Measurements from ENCODE around the gene SLC44A3. TPM values are rescaled to one million over a fixed set of nuclear protein-coding genes. Genes with fewer than 3 reads are reported as not detected.

Gene SLC44A3
- total RNA-seq, 3 donors from 2014 or later = 2.1 to 12.6 (median 10.5) TPM

GRCh38 chr1:94776474-94776873, 43.7 kb upstream of the SLC44A3 start:
- no peak overlapping the region for H3K27ac ChIP-seq
- intact Hi-C loops (cut with DNase I; ENCODE audit: low total_unique reads) = no loop called here
- TF ChIP-seq CTCF (IDR thresholded peaks at IDR 0.05) (no peak), POLR2AphosphoS5 (IDR thresholded peaks at IDR 0.05) (no peak), POLR2A (IDR thresholded peaks at IDR 0.05) (no peak)
- H3K9me3 ChIP-seq = no peaks in the 10 kb centered on the region
- no peaks in the 10 kb centered on the region for H3K27me3 ChIP-seq
- peaks cover 0 to 6% of the 10 kb centered on the region in 2 donors for H3K4me1 ChIP-seq
- DNase-seq (ENCODE audit: low spot score in 2 of 2) = no peak
- H3K36me3 ChIP-seq = no peaks in the 10 kb centered on the region
- no peak overlapping the region for H3K4me3 ChIP-seq

DNA sequence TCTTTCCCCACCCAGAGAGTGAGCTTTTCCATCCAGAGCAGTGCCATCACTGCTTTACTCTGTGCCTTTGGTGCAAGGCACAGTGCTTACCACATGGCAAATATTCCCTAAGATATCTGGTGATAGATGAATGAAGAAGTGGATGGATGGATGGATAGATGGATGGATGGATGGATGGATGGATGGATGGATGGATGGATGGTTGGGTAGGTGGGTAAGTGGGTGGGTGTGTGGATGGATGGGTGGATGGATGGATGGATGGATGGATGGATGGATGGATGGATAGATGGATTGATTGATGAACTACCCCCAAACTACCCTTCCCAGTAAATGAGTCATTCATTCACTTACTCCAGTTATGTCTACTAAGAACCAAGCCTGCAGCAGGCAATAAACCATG, 42.9 kb upstream of the SLC44A3 start:
- Histone ChIP-seq H3K4me3 (no peak overlapping the region), H3K27ac (no peak overlapping the region), H3K9me3 (no peaks in the 10 kb centered on the region), H3K4me1 (no peaks in the 10 kb centered on the region), H3K36me3 (no peaks in the 10 kb centered on the region), H3K27me3 (no peaks in the 10 kb centered on the region)
- intact Hi-C loops (cut with DNase I; ENCODE audit: low total_unique reads) = no loop called here
- TF ChIP-seq POLR2AphosphoS5 (IDR thresholded peaks at IDR 0.05) = no peak
- TF ChIP-seq POLR2A (IDR thresholded peaks at IDR 0.05) = no peak
- TF ChIP-seq CTCF (IDR thresholded peaks at IDR 0.05) = no peak
- DNase-seq (ENCODE audit: low spot score in 2 of 2) = no peak

DNA sequence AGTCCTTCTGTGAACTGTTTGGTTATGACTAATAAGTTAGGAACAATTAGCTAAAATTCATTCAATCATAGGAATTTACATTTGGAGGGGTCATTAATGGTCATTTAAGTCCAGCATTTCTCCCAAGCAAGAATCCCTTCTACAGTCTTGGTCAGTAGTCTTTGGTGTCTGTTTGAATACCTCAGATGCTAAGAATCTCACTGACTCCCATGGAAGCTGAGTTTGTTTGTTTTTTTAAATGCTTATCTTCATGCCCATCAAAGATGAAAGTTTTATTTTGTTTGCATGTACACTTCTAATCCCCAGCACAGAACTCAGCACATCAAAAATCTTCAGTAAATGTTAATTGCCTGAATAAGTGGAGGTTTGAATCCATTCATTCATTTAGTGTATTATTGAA, 41.3 kb upstream of the SLC44A3 start:
- no peaks in the 10 kb centered on the region for H3K27me3 ChIP-seq
- H3K36me3 ChIP-seq = no peaks in the 10 kb centered on the region
- peaks cover 0 to 14% of the 10 kb centered on the region in 2 donors for H3K4me1 ChIP-seq
- H3K4me3 ChIP-seq = no peak overlapping the region
- TF ChIP-seq POLR2AphosphoS5 (IDR thresholded peaks at IDR 0.05) = no peak
- TF ChIP-seq POLR2A (IDR thresholded peaks at IDR 0.05) = no peak
- TF ChIP-seq CTCF (IDR thresholded peaks at IDR 0.05) = no peak
- H3K9me3 ChIP-seq = no peaks in the 10 kb centered on the region
- intact Hi-C loops (cut with DNase I; ENCODE audit: low total_unique reads) = no loop called here
- no peak for DNase-seq (ENCODE audit: low spot score in 2 of 2)
- no peak overlapping the region for H3K27ac ChIP-seq

DNA sequence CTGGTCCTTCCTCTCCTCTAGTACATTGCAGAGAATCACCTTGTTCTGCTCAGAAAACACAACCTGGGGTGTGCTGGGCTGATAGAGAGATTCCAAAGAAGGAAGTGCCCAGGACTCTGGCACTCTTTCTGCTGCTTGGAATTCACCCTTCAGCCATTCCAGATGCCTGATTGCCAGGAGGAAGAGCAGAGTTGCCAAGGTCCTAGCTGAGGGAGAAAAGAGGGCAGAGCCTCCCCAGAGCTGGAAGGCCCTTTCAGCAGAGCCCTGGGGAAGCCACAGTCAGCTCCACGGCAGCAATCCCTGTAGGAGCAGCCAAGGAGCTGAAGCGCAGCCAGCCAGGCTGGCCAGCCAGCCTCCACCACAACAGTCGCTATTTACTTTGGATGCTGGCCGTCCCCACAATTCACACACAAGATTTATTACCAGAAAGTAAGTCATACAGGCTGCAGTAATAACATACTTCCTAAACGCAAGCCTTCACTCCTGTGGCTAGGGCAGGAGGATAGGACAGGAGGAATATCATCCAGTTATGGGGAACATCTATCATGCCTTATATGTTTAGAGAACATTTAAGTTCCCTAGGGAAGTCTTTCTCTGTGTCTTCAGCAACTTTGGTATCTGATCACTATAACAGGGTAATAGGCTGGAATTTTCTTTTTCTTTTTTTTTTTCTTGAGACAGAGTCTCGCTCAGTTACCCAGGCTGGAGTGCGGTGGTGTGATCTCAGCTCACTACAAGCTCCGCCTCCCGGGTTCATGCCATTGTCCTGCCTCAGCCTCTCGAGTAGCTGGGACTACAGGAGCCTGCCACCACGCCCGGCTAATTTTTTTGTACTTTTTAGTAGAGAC, 36.6 kb upstream of the SLC44A3 start:
- TF ChIP-seq CTCF (IDR thresholded peaks at IDR 0.05) (no peak), POLR2AphosphoS5 (IDR thresholded peaks at IDR 0.05) (peak; percentile 46 to 94 (median 56)), POLR2A (IDR thresholded peaks at IDR 0.05) (no peak)
- Histone ChIP-seq H3K4me3 (peak overlapping the region in 1 of 3 donors; percentile 1), H3K9me3 (no peaks in the 10 kb centered on the region), H3K27me3 (no peaks in the 10 kb centered on the region), H3K27ac (peak overlapping the region; percentile 80 to 82), H3K36me3 (no peaks in the 10 kb centered on the region), H3K4me1 (peaks cover 0 to 14% of the 10 kb centered on the region in 2 donors)
- peak; percentile 86 to 92 for DNase-seq (ENCODE audit: low spot score in 2 of 2)
- intact Hi-C loops (cut with DNase I; ENCODE audit: low total_unique reads) = no loop called here

- Histone ChIP-seq H3K27me3 (no peaks in the 10 kb centered on the region), H3K9me3 (no peaks in the 10 kb centered on the region), H3K27ac (peak overlapping the region; percentile 80 to 82), H3K4me3 (peak overlapping the region in 1 of 3 donors; percentile 1), H3K36me3 (no peaks in the 10 kb centered on the region), H3K4me1 (peaks cover 0 to 14% of the 10 kb centered on the region in 2 donors)
- DNase-seq (ENCODE audit: low spot score in 2 of 2) = no peak
- TF ChIP-seq POLR2AphosphoS5 (IDR thresholded peaks at IDR 0.05) = no peak
- intact Hi-C loops (cut with DNase I; ENCODE audit: low total_unique reads) = no loop called here
Observed at GRCh38 chr1:94784190-94784515, 36.0 kb upstream of the SLC44A3 start.
